Measurements from ENCODE around the gene ANXA10.
"Not testable (repeated sequence)": the region's sequence is repeated elsewhere in the genome, so short reads cannot be mapped to it uniquely, and the experiment has no call there.

Gene ANXA10

DNA sequence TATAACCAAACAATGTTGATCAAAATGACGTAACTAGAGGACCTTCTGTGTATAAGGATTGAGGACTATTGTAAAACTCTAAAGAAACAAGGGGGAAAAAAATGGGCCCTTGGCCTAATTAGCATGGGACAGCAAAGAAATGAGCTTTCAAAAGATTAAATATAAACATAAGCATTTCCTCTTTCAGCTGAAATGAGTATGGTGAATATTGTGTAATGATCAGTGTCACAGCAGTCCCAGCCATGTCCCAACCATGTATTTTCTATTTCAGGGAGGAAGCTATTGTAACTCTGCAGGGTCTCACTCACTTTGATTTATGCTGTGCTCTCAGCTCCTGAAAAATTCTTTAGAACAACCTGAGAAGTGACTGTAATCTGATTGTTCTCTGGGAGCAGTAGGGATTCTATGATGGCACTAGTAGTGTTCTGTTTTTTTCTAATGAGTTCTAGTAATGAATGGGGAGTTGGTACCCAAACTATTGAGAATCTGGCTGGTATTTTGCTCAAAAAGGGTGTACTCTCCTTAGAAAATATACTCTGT, 25.8 kb downstream of the ANXA10 start:
- no peak for DNase-seq (ENCODE audit: low read depth in 2 of 2)

DNA sequence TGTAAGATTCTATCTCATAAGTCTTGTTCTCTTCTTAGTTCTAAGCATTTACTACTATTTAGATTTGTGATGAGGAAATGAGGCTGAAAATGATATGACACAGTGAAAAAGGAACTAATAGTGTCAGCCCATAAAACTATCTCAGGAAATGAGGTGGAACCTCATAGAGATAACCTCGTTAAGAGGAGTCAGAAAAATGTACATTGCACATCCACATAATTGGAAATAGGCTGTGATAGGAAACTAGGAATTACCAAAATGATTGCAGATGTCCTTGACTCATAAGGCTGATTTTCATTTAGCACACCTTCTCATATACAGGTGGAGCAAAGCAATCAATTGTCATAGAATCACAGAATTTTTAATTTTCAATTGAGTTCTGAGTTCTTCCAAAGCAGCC, 26.8 kb downstream of the ANXA10 start:
- no peak for DNase-seq (ENCODE audit: low read depth in 2 of 2)

DNA sequence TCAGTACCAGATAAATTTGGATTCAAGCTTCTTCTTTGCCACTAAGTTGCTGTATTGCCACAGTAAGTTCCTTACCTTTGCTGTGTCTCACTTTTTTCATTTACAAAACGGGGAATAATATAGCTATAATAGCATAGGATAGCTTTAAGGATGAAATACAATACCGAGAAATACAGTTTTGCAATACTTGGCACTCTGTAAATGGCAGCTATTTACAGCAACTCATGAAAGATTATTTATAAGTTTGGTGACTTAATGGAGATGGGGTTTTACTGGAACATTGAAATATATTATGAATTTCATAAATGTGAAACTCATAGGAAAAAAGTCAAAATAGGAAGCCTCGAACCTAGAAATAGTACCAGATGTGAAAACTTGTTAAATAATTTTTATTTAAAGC, 27.6 kb downstream of the ANXA10 start:
- DNase-seq (ENCODE audit: low read depth in 2 of 2) = no peak

DNA sequence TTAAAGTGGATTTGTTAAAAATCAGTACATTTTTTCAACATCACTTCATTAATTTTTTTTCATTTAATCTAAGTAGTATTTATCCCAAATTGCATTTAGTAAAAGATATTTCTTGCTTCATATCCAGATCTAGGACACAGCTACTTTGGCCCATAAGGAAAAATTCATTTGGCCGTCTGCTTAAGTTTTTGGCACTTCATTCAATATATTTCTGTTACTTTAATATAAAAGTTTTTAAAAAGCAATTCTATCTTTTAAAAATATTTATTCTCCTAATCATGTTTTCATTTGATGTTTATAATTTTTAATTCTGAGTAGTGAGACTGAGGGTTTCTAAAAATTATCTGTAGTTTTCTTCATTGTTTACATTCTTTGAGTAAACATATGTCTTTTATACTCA, 28.5 kb downstream of the ANXA10 start:
- DNase-seq (ENCODE audit: low read depth in 2 of 2) = no peak

DNA sequence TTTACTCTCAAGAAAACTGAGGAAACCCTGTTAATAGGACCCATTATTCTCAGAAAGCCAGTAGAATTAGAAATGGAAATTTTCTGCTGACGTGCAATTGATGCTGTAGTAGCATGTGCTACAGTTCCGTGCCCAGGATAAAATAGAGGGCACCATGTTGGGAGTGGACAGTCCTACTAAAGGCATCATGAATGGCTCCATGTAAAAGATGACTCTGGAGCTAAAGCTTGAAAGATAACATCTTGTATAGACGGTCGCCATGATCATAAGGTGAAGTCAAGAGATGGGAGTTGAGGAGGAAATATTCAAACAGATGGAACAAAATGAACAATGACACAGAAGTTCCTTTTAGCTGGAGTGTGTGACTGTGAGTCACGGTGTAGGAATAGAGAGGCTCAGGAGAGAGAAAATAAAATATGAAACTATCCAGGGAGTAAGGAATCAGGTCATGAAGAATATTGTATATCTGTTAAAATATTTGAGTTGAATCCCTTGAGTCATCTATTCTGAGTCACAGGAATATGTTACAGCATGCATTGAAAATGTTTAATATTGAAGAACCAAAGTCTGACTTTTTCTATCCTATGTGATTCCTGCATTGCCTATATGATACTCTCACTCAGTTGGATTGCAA, 31.8 kb downstream of the ANXA10 start:
- no peak for DNase-seq (ENCODE audit: low read depth in 2 of 2)

DNA sequence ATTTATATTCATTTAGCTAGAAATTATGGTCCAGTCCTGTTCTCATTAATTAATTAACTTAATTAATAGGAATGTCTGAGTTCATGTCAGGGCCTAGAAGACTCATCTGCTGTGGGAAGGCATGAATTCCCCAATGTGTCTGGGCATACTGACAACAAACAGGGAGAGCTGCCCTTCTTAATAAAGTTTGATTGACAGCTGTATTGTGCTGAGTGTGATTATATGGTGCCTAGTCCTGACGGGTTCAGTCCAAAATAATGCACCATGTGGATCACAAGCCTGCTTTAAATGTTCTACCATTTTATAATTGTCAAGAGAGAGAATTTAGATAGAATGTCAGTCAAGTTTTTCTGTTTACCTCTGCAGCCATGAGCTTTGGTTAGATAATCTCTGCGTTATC, 34.6 kb downstream of the ANXA10 start:
- DNase-seq (ENCODE audit: low read depth in 2 of 2) = no peak

DNA sequence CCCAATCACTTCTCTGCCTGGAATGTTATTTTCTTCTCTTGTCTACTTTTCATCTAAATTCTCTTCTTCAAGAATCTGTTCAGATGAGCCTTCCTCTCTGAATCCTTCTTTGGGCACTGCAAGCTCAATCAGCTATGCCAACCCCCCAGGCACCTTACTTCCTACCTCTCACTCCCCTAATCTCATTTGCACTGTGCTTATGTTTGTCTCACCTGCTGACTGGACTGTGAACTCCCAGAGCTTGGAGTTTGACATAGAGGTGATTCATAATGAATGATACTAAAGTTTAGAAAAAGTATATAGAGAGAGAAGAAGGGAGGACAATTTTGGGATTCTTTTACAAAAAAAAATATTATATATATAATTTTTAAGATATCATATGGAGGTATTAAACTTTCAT, 36.3 kb downstream of the ANXA10 start:
- no peak for DNase-seq (ENCODE audit: low read depth in 2 of 2)

DNA sequence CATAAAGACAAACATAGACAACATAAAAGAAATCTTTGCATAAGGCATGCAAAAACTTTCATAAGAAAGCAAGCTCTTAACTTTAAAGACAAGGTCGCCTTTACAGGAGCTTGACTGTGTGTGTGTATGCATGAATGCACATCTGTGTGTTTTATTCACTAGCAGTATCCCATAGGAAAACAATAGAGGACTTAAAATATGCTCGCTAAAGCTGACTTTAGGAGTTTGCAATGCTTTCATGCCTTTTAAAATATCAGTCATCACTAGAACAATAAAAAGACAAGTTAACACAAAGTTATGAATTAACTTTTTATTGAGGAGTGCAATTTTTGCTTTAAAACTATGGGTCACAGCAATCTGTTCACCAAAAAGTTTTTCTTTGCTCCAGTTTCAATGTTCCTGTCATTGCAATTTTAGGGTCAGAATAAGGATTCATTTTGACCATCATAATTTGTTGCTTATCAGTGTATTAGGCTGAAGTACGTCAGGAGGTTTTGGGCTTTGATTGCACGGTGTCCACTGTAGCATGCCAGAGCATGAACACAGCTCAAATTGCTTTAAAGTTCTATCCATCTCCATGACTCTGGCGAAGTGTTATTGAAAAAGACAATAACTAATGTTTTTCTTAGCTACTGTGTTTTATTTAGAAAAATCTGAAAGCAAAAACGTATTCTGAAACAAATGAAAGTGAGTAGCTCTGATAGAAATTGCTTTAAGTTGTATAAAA, 36.9 kb downstream of the ANXA10 start:
- DNase-seq (ENCODE audit: low read depth in 2 of 2) = no peak

DNA sequence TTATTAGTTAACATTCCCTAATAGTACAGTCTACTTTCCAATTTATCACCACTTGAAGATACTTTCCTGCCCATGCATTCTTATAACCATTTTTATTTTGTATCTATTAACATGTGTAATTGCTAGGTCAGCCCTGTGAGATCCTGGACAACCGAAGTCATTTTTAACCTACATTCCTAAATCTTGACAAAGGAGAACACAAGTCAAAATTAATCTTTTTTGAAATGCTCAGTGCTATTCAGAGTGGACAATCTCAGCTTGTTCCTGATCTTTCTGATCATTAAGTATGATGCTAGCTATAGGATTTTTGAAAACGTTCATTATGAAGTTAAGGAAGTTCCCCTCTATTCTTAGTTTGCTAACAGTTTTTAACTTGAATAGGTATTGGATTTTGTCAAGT, 37.5 kb downstream of the ANXA10 start:
- DNase-seq (ENCODE audit: low read depth in 2 of 2) = no peak

DNA sequence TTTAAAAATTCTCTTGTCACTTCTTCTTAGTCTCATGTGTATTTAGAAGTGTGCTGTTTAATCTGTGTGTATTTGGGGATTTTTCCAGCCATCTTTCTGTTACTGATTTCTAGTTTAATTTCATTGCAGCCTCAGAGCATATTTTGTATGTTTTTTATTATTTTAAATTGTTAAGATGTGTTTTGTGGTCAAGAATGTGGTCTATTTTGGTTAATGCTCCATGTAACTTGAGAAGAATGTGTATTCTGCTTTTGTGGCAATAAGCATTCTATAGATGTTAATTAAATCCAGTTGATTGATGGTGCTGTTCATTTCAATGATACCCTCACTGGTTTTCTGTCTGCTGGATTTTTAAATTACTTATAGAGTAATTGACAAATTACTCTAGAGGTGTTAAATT, 38.9 kb downstream of the ANXA10 start:
- DNase-seq (ENCODE audit: low read depth in 2 of 2) = no peak

DNA sequence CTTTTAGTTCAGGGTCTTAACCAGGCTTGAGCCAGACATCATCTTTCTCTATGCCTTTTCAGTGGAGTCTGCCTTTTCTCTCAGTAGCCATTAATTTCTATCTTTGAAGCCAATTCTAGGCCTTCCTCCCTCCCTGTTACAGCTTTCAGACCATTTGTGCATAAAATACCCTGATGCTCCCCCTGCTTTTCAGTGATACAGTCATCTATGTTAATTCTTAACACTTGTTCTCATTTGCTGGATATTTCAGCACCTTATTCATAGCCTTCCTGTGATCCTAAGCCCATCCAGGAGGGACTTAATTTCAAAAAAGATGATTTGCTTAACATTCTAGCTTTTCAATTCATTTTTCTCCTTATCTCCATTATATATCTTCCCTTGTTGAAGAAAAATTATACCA, 42.3 kb downstream of the ANXA10 start:
- DNase-seq (ENCODE audit: low read depth in 2 of 2) = no peak

DNA sequence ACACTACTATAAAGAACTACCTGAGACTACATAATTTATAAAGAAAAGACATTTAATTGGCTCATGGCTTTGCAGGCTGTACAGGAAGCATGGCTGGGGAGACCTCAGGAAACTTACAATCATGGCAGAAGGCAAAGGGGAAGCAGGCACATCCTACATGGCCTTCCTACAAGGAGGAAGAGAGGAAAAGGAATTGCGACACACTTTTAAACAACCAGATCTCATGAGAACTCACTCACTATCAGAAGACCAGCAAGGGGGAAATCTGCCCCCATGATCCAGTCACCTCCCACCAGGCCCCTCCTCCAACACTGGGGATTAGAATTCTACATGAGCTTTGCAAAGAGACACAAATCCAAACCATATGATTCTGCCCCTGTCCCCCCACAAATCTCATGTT, 43.5 kb downstream of the ANXA10 start:
- not testable (repeated sequence) for DNase-seq (ENCODE audit: low read depth in 2 of 2)

DNA sequence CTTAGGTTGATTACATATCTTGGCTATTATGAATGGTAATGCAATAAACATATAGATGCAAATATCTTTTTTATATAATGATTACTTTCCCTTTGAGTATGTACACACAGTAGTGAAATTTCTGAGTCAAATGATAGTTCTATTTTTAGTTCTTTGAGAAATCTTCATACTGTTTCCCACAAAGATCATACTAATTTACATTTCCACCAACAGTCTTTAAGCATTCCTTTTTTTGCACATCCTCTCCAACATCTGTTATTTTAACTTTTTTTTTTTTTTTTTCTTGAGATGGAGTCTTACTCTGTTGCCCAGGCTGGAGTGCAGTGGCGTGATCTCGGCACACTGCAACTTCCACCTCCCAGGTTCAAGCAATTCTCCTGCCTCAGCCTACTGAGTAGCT, 45.4 kb downstream of the ANXA10 start:
- DNase-seq (ENCODE audit: low read depth in 2 of 2) = not testable (repeated sequence)

DNA sequence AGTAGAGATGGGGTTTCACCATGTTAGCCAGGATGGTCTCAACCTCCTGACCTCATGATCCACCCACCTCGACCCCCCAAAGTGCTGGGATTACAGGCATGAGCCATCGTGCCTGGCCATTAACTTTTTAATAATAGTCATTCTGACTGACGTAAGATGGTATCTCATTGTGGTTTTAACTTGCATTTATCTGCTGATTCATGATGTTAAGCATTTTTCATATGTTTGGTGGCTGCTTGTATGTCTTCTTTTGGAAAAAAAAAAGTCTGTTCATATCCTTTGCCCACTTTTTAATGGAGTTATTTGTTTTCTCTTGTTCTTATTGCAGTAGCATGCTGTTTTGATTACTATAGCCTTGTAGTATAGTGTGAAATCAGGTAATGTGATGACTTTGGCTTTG, 45.8 kb downstream of the ANXA10 start:
- no peak for DNase-seq (ENCODE audit: low read depth in 2 of 2)

DNA sequence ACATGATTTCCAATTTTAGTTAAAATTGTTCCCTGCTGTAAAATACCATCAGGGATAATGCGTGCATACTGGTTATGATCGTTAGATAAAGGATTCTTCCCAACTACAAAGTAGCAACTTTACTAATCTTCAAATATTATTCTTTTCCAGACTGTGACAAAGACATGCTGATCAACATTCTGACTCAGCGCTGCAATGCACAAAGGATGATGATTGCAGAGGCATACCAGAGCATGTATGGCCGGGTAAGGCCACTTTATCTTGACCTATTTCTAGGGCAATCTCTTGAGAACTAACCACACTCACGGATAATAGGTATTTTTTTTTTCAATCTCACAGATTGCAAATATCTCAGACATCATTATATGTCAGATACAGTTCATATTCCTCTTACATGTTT, 47.0 kb downstream of the ANXA10 start:
- DNase-seq (ENCODE audit: low read depth in 2 of 2) = no peak

DNA sequence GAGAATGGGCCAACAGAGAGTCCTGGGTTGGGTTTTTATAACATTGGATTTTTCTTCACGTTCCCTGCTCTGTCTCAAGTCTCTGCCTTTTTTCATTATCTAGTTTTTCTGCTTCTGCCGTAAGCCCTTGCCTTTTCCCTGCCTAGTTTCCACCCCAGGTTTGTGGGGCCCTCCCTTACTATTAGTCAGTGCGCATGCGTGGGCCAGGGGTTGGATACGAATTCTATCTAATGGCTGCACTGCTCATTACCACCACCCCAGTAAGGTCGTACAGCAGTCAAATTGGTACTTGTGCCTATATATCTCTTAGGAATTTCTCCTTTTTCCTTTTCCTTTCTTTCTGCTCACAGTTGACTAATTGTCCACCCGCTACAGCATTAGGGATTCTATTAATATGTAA, 49.4 kb downstream of the ANXA10 start:
- no peak for DNase-seq (ENCODE audit: low read depth in 2 of 2)

DNA sequence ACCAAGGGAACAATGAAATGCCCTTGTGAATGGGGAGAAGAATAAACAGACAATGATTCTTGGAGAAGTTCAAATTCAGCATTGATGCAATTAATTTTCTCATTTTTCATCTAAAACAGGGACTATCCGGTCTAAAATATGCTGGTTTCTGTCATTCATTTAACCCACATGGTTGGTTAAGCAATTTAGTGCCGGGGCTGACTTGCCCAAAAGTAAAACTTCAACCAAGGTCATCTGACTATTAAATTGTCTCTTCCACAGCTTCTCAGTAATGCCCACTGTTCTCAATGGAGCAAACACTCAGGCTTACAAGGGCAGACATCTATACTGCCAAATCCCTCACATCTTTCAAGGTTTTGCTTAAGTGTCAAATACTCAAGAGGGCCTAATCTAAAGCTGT, 51.3 kb downstream of the ANXA10 start:
- DNase-seq (ENCODE audit: low read depth in 2 of 2) = no peak

DNA sequence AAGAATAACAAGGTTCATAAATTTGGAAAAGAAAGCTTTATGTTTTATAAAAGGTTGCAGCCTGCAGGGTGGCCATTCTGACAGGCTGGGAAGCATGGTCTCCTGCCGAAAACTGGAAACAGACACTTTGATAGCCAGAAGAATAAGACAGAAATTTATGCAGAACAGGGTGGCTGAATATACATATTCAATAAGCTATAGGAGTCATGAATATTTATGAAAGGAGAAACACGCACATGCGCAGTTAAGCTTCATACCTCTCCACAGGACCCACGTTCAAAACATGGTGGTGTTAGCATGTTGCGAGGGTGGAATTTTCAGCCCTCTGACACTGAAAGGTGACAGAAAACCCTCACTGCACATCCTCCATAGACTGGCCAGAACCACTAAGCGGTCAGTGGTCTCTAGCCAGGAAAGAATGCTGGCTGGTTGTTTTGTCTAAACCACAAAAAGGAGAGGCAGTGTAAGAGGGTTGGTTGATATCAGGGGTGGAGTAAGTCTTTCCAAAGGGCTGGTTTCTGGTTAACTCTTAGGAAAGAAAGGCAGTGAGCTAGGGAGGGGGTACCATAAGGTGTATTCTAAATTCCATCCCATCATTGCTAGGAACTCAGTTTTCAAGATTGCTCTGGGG, 58.2 kb downstream of the ANXA10 start:
- DNase-seq (ENCODE audit: low read depth in 2 of 2) = no peak

DNA sequence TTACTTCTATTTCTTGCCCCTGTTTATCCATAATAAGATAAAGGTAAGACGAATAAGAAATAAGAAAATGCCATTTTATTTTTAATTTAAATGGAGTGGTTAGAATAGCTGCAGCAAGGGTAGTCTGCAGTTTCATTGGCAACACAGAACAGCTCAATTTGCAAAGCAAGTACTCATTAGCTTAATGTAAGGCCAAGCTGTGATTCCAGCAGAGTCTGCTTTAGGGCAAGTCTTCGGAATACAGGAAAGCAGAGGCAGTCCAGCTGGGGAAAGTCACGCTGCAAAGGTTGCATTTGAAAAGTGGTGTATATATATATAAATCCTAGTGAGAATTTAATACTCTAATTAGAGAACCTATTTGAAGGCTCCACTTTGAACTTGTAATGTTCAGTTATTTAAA, 59.0 kb downstream of the ANXA10 start:
- DNase-seq (ENCODE audit: low read depth in 2 of 2) = no peak

DNA sequence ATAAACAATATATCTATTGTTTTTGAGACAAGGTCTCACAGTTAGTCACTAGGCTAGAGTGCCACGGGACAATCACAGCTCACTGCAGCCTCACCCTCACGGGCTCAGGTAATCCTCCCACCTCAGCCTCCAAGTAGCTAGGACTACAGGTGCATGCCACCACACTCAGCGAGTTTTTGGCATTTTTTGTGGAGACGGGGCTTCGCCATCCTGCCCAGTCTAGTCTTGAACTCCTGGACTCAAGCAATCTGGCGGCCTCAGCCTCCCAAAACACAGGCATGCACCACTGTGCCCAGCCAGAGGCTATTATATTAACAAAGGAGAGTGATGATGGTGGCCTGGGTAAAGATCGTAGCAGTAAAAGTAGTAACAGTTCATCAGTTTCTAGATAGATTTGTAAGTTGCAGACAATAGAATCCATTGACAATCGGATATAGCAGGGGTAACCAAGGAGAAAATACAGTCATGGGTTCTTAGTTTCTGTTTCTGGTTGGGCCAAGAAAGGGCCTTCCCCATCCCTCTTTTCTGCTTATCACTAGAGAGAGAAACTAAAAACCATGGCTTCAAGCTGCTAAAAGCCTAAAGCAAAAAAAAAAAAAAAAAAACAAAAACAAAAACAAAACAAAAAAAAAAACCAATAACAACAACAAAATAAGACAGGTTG, 60.6 kb downstream of the ANXA10 start:
- no peak for DNase-seq (ENCODE audit: low read depth in 2 of 2)

DNA sequence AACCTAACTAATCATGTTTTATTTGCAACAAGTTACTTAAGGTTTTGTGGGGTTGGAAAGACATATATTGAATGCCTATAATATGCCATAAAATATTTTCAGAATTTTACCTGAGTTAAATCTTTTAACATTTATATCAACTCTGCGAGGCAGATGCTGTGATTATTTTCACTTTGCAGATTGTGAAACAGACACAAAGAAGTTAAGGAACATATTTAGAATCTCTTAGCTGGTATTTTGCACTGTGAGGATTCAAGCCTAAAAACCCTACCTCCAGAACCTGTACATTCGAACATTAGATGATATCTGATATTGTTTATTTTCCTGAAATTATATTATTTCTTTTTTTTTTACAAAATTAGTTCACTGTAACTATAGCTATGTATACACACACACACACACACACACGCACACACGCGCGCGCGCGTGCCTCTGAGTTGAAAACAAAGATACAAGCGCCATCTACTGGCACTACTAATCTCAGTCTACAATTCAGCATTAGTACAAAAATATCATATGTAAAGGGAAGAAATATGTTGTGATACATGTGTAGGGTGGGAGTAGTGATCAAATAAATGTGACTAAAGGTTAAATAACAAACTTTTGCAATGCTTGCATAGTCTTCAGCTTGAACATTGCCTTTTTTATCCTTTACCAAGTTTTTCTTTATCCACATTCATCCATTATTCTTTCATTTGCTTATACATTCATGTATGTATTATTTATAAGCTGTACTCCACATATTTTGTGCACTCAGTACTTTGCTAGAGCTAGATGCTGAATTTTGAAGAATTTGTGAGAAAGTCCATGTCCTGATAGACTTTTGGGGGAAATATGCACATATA, 61.5 kb downstream of the ANXA10 start:
- no peak for DNase-seq (ENCODE audit: low read depth in 2 of 2)
